Fibroblast of peridontal ligament (primary cell): Measurements from ENCODE around the gene VPS13C.

Experiments used
- DNase-seq: peaks from one replicate; pipeline ENCODE4 v3.0.0-alpha.2; 2010; ENCODE audit errors: extremely low read depth

The VPS13C gene

DNA sequence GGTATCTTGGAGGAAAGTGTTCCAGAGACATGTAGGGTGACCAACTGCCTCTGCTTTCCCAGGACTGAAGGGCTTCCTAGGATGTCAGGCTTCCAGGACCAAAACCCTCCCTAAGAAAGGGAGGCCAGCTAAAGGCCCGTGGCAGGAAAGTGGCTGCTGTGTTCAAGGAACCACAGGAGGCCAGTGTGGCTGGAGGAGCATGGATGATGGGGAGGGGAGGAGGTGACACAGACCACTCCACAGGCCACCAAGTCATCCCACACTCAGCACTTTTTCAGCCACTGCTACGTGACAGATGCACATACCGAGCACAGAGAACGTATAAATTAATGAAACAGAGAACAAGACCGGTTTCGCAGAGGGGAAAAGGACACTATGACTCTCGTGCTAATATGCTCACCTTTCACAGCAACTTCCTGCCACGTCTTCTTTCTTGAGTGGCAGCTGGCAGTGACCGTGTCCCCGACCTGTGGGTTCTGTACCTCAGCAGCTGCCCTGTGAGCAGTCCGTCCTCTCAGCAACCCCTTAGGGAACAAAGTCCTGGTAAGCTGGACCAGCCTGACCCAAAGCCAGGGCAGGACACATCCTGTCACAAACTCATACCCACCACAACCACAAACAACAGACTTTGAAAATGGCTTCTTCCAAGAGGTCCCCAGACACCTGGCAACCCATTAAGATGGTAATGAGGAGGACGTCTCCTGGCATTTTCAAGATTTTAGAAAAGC lies 244.7 kb downstream of the VPS13C start:
- no peak for DNase-seq

DNA sequence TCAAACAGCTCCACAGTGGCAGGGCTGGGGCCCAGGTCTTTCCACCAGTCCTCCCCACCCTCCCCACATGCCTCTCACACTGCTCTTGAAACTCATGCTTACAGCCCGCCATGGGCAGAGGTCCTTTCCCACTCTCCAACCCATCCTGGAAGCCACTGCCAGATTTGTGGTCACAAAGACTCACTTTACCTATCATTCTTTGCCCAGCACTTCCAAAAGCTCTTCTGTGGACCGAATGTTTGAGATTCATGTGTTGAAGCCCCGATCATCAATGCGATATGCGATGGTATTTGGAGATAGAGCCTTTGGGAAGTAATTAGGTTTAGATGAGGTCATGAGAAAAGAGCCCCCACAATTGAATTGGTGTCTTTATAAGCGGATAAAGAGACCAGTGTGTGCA lies 247.8 kb downstream of the VPS13C start:
- no peak for DNase-seq

DNA sequence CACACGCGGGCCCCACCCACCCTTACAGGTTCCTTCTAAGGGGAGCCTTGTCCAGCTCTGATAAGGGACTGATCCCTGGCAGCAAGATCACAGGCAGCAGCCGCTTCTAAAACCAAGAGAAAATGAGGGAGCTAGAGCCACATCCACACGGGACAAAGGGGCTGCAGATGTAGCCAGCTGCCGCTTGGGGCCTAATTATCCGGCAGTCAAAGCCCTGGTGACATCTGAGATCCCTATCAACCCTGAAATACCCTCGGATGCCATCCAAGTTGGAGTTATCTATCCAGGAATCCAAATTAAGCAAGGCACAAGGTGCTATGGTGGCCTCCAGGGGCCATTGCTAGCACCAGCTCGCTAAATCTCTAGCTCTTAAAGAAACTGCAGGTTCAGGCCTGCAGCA lies 248.3 kb downstream of the VPS13C start:
- no peak for DNase-seq

DNA sequence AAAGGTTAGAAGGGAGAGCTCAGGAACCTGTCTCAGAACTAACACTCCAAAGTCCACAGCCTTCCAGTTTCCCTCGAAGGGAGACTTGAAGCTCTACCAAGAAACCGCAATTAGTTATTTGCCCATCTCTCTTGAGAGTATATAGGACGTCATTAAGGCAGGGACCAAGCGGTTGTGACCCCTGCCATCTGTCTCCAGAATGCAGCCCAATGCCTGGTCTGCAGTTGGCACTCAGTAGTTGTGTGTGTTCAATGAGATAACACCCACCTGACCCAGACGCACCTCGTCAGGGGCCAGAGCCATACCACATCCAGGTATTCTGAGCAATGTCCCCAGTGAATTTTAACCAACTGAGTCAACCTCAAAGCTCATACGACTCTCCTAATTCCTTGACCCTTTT lies 251.0 kb downstream of the VPS13C start:
- no peak for DNase-seq

DNA sequence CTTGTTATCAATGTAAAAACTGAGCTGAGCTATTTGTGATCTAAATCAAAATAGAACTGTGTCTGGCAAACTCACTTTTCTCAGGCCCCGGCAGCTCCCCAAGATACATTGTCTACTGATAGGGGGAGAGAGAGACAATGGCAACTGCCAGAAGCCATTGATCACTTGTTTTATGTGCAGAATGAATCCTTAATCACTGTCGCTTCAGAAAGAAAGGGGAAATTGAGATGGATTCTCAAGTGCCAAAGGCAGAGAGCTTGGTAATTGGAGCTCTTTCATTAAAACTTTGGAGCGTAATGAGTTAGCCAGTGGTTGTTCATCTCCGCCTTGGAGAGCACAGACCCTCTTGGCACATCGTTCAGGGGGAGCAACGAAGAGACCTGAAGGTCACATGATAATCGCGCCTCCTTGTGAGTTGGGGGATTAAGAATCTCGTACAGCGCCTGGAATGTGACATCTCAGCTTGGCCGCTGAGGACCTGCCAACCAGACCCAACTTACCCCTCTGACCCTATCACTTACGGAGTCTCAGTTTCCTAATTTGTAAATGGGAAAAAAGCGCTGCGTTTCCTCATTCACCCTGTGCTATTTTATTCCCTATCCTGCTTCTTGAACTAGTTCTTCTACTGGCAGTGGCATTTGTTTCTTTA lies 252.8 kb downstream of the VPS13C start:
- DNase-seq: no peak
